HepG2 (cell line): Measurements from ENCODE around the gene RBAK. TPM values are rescaled to one million over a fixed set of nuclear protein-coding genes. Genes with fewer than 3 reads are reported as not detected.

Experiments used
- ATF5 ChIP-seq: sonication (generic); formaldehyde crosslinking; IDR thresholded peaks from 2 replicates; pipeline ENCODE4 v1.4.0; 2020; ENCODE audit warnings: mild to moderate bottlenecking, low read depth, missing genetic modification reagents
- FOXP1 ChIP-seq, 2 experiments: fragments of 450-650 bp in 1 of 2; IDR thresholded peaks; 2 replicates each; pipeline ENCODE4 v1.6.1; 2017 to 2018; ENCODE audit warnings: antibody characterized with exemption in 1 of 2
- HNRNPK ChIP-seq: fragments of 200-400 bp; formaldehyde crosslinking; IDR thresholded peaks from 2 replicates; pipeline ENCODE4 v1.6.1; 2018; ENCODE audit warnings: low read length, low read depth, moderate library complexity, mild to moderate bottlenecking; ENCODE audit not compliant: poor library complexity, severe bottlenecking
- KIAA2018 ChIP-seq: sonication (generic); formaldehyde crosslinking; IDR thresholded peaks from 2 replicates; pipeline ENCODE4 v1.5.0; 2020; ENCODE audit warnings: mild to moderate bottlenecking, missing genetic modification reagents, borderline replicate concordance
- ZNF576 ChIP-seq: sonication (generic); formaldehyde crosslinking; IDR thresholded peaks from 2 replicates; pipeline ENCODE4 v1.4.0; 2020; ENCODE audit warnings: mild to moderate bottlenecking, missing genetic modification reagents
- ZNF616 ChIP-seq: sonication (generic); formaldehyde crosslinking; IDR thresholded peaks from 2 replicates; pipeline ENCODE4 v1.5.0; 2020; ENCODE audit warnings: low read depth, mild to moderate bottlenecking, missing genetic modification reagents
- polyA plus RNA-seq, 8 experiments: library from polyadenylated mRNA; depleted of rRNA in 3 of 8; stranded (reverse) in 7 of 8; unstranded in 1 of 8; fragments of >200 nt; fragmentation: Illumina TruSeq in 4 of 8; extraction: Trizol in 4 of 8; gene quantifications; 2 replicates each; pipeline versions ENCODE4 v1.2.1 to v1.2.3, GENCODE V29; 2011 to 2016; ENCODE audit warnings: low read depth in 4 of 8, missing spikeins in 1 of 8, mixed read lengths in 1 of 8; ENCODE audit not compliant: insufficient read depth in 1 of 8
- total RNA-seq, 5 experiments: library from RNA; depleted of rRNA; stranded (reverse); fragments of >200 nt; fragmentation: Illumina TruSeq; extraction: Trizol; gene quantifications; 2 replicates each; pipeline ENCODE4 v1.2.3, GENCODE V29; 2016; ENCODE audit warnings: low read depth in 1 of 5

Gene RBAK
- total and polyA plus RNA-seq, 2 of the 13 experiments (the other 11 are each of a cell fraction or from before 2014, with no cell fraction given), result 4.4 to 11.8 TPM

GRCh38 chr7:5083311-5083711, 37.7 kb downstream of the RBAK start (continued):
- TF ChIP-seq KIAA2018 (CRISPR knock-in tag) (no peak), ZNF576 (no peak), ATF5 (no peak), FOXP1 (IDR thresholded peaks at IDR 0.05) (no peak), FOXP1 (CRISPR knock-in tag; IDR thresholded peaks at IDR 0.05) (no peak), ZNF616 (CRISPR knock-in tag) (no peak), HNRNPK (no peak)
